Astrocyte (in vitro differentiated cells and primary cell): ENCODE measurements around the gene ZDHHC8. TPM values are rescaled to one million over a fixed set of nuclear protein-coding genes. Genes with fewer than 3 reads are reported as not detected.

Source experiments
- DNase-seq: peaks from one replicate; pipeline ENCODE4 v3.0.0-alpha.2; 2010; ENCODE audit warnings: low read depth
- FAIRE-seq: peaks from 2 replicates; lab custom pipeline; 2011; peaks lifted over from hg19 to GRCh38; lab: Jason Lieb, UNC
- H2AFZ ChIP-seq: 2 replicates; pipeline ENCODE4 v1.6.0; 2012; ENCODE audit warnings: low read depth, low read length, inconsistent platforms
- H3K27ac ChIP-seq: 2 replicates; pipeline ENCODE4 v1.5.1; 2011; ENCODE audit warnings: low read depth, low read length, inconsistent platforms
- H3K27me3 ChIP-seq: 2 replicates; pipeline ENCODE4 v1.6.0; 2011; ENCODE audit warnings: low read length, inconsistent platforms; ENCODE audit not compliant: insufficient read depth
- H3K36me3 ChIP-seq: 2 replicates; pipeline ENCODE4 v1.5.1; 2011; ENCODE audit warnings: low read length, inconsistent platforms; ENCODE audit not compliant: insufficient read depth
- H3K4me1 ChIP-seq: 2 replicates; pipeline ENCODE4 v1.5.1; 2011; ENCODE audit warnings: low read length, inconsistent platforms; ENCODE audit not compliant: insufficient read depth
- H3K4me2 ChIP-seq: 2 replicates; pipeline ENCODE4 v1.6.0; 2012; ENCODE audit warnings: low read length, inconsistent platforms
- H3K4me3 ChIP-seq: 2 replicates; pipeline ENCODE4 v1.5.1; 2011; ENCODE audit warnings: low read depth, mild to moderate bottlenecking, low read length, inconsistent platforms; ENCODE audit not compliant: insufficient read depth
- H3K79me2 ChIP-seq: 2 replicates; pipeline ENCODE4 v1.6.0; 2012; ENCODE audit warnings: mild to moderate bottlenecking, low read length, inconsistent platforms; ENCODE audit not compliant: insufficient read depth
- H3K9ac ChIP-seq: 2 replicates; pipeline ENCODE4 v1.6.0; 2012; ENCODE audit warnings: mild to moderate bottlenecking, low read length, inconsistent platforms
- H3K9me3 ChIP-seq: 2 replicates; pipeline ENCODE4 v1.5.1; 2012; ENCODE audit warnings: low read depth, mild to moderate bottlenecking, low read length, inconsistent platforms; ENCODE audit not compliant: insufficient read depth
- H4K20me1 ChIP-seq: 2 replicates; pipeline ENCODE4 v1.6.0; 2012; ENCODE audit warnings: low read length, inconsistent platforms; ENCODE audit not compliant: insufficient read depth
- H3K27ac Mint-ChIP-seq: one replicate; pipeline ENCODE4 v1.8.0; 2021; ENCODE audit warnings: mild to moderate bottlenecking, mixed read lengths; ENCODE audit not compliant: unreplicated experiment
- H3K27me3 Mint-ChIP-seq: one replicate; pipeline ENCODE4 v1.8.0; 2021; ENCODE audit warnings: low read depth, mixed read lengths; ENCODE audit not compliant: unreplicated experiment
- H3K36me3 Mint-ChIP-seq: one replicate; pipeline ENCODE4 v1.8.0; 2021; ENCODE audit warnings: low read depth, mixed read lengths; ENCODE audit not compliant: unreplicated experiment
- H3K4me1 Mint-ChIP-seq: one replicate; pipeline ENCODE4 v1.8.0; 2021; ENCODE audit warnings: low read depth, mixed read lengths; ENCODE audit not compliant: unreplicated experiment
- H3K4me3 Mint-ChIP-seq: one replicate; pipeline ENCODE4 v1.8.0; 2021; ENCODE audit warnings: mild to moderate bottlenecking, moderate library complexity, mixed read lengths; ENCODE audit not compliant: unreplicated experiment
- H3K9me3 Mint-ChIP-seq: one replicate; pipeline ENCODE4 v1.8.0; 2021; ENCODE audit warnings: mild to moderate bottlenecking, mixed read lengths; ENCODE audit not compliant: unreplicated experiment
- CTCF ChIP-seq: IDR thresholded peaks from 2 replicates; pipeline ENCODE4 v1.5.1; 2011; ENCODE audit warnings: low read depth, mild to moderate bottlenecking, inconsistent platforms, low read length, moderate library complexity; ENCODE audit not compliant: insufficient read depth
- EZH2 ChIP-seq: IDR thresholded peaks from 2 replicates; pipeline ENCODE4 v1.6.1; 2012; ENCODE audit warnings: mild to moderate bottlenecking, low read length, inconsistent platforms; ENCODE audit not compliant: insufficient read depth
- total RNA-seq: library from RNA; stranded (reverse); gene quantifications from 2 replicates; pipeline ENCODE4 v1.2.1, GENCODE V29; 2021

The ZDHHC8 gene
- total RNA-seq, 1 donor from 2014 or later = 88.3 TPM

- FAIRE-seq (no peak), DNase-seq (no peak)
- no peak overlapping the region for H3K9ac ChIP-seq
- H3K27ac Mint-ChIP-seq = no peak overlapping the region
- H3K4me3 ChIP-seq = no peak overlapping the region
- H3K27ac ChIP-seq = no peak overlapping the region
- H3K9me3 ChIP-seq = no peaks in the 10 kb centered on the region
- no peak overlapping the region for H3K4me3 Mint-ChIP-seq
- H3K4me2 ChIP-seq = no peak overlapping the region
- no peaks in the 10 kb centered on the region for H3K27me3 ChIP-seq
- no peaks in the 10 kb centered on the region for H3K4me1 Mint-ChIP-seq
- H3K36me3 Mint-ChIP-seq = peaks cover 55% of the 10 kb centered on the region
- H2AFZ ChIP-seq = no peak overlapping the region
- H3K4me1 ChIP-seq = no peaks in the 10 kb centered on the region
- peaks cover 83% of the 10 kb centered on the region for H4K20me1 ChIP-seq
- TF ChIP-seq EZH2 (no peak), CTCF (no peak)
- no peaks in the 10 kb centered on the region for H3K9me3 Mint-ChIP-seq
- peaks cover 82% of the 10 kb centered on the region for H3K36me3 ChIP-seq
- no peaks in the 10 kb centered on the region for H3K27me3 Mint-ChIP-seq
- peaks cover 93% of the 10 kb centered on the region for H3K79me2 ChIP-seq
These were observed 40.8 kb upstream of the ZDHHC8 start for GRCh38 chr22:20090730-20091240.

- Mint-ChIP-seq H3K4me3 (no peak overlapping the region), H3K27me3 (no peaks in the 10 kb centered on the region), H3K27ac (no peak overlapping the region), H3K4me1 (no peaks in the 10 kb centered on the region), H3K36me3 (peaks cover 62% of the 10 kb centered on the region), H3K9me3 (peaks cover 3% of the 10 kb centered on the region)
- no peaks in the 10 kb centered on the region for H3K9me3 ChIP-seq
- H3K27me3 ChIP-seq = no peaks in the 10 kb centered on the region
- H4K20me1 ChIP-seq = peaks cover 72% of the 10 kb centered on the region
- FAIRE-seq (no peak), DNase-seq (no peak)
- no peak for TF ChIP-seq EZH2
- no peak for TF ChIP-seq CTCF
- H3K79me2 ChIP-seq = peaks cover 93% of the 10 kb centered on the region
- no peak overlapping the region for H3K4me2 ChIP-seq
- H3K4me3 ChIP-seq = no peak overlapping the region
- H3K9ac ChIP-seq = no peak overlapping the region
- no peaks in the 10 kb centered on the region for H3K4me1 ChIP-seq
- H3K27ac ChIP-seq = no peak overlapping the region
- H2AFZ ChIP-seq = no peak overlapping the region
- H3K36me3 ChIP-seq = peaks cover 84% of the 10 kb centered on the region
These were observed 39.7 kb upstream of the ZDHHC8 start for GRCh38 chr22:20091690-20092476.

- H3K9me3 Mint-ChIP-seq = peaks cover 6% of the 10 kb centered on the region
- TF ChIP-seq CTCF = no peak
- no peak for TF ChIP-seq EZH2
- no peaks in the 10 kb centered on the region for H3K4me1 Mint-ChIP-seq
- FAIRE-seq (no peak), DNase-seq (no peak)
- H3K4me2 ChIP-seq = no peak overlapping the region
- no peaks in the 10 kb centered on the region for H3K9me3 ChIP-seq
- H2AFZ ChIP-seq = no peak overlapping the region
- H3K36me3 Mint-ChIP-seq = peaks cover 60% of the 10 kb centered on the region
- H3K79me2 ChIP-seq = peaks cover 93% of the 10 kb centered on the region
- no peaks in the 10 kb centered on the region for H3K27me3 Mint-ChIP-seq
- H3K9ac ChIP-seq = no peak overlapping the region
- no peaks in the 10 kb centered on the region for H3K27me3 ChIP-seq
- peaks cover 72% of the 10 kb centered on the region for H4K20me1 ChIP-seq
- H3K27ac Mint-ChIP-seq = no peak overlapping the region
- no peak overlapping the region for H3K4me3 Mint-ChIP-seq
- no peaks in the 10 kb centered on the region for H3K4me1 ChIP-seq
- no peak overlapping the region for H3K27ac ChIP-seq
- peaks cover 84% of the 10 kb centered on the region for H3K36me3 ChIP-seq
- no peak overlapping the region for H3K4me3 ChIP-seq
These were observed 39.1 kb upstream of the ZDHHC8 start for GRCh38 chr22:20092477-20092854.
